ENCODE results near the gene HPSE. TPM values are rescaled to one million over a fixed set of nuclear protein-coding genes. Genes with fewer than 3 reads are reported as not detected.
A peak's percentile ranks its signal among the peaks of the same experiment; 100 is the strongest.

HPSE gene
- total RNA-seq, result 15.4 TPM

GRCh38 chr4:83334425-83335241 lies at the start of gene HPSE:
Gene HPSE (minus strand): TSS chr4:83334848. CDS start chr4:83334782, 66 bp downstream.
- ATAC-seq, result peak; percentile 99

- ATAC-seq, result no peak
These were observed 48.2 kb upstream of the HPSE start for GRCh38 chr4:83382850-83383249.

- peak; percentile 70 for ATAC-seq
These were observed 46.5 kb upstream of the HPSE start for GRCh38 chr4:83381173-83381572.

- peak; percentile 25 for ATAC-seq
These were observed 43.8 kb upstream of the HPSE start for GRCh38 chr4:83378419-83378818.

- ATAC-seq, result no peak
These were observed 38.3 kb upstream of the HPSE start for GRCh38 chr4:83372931-83373330.

- no peak for ATAC-seq
These were observed 37.3 kb upstream of the HPSE start for GRCh38 chr4:83371936-83372335.

GRCh38 chr4:83371235-83371634 lies 36.6 kb upstream of the HPSE start:
- ATAC-seq, result no peak

GRCh38 chr4:83370640-83370906 lies 35.9 kb upstream of the HPSE start:
- ATAC-seq, result peak; percentile 15

GRCh38 chr4:83369831-83370639 lies 35.4 kb upstream of the HPSE start:
- ATAC-seq, result peak; percentile 11

- ATAC-seq, result no peak
These were observed 29.7 kb upstream of the HPSE start for GRCh38 chr4:83364312-83364711.

GRCh38 chr4:83362492-83363329 lies 28.1 kb upstream of the HPSE start:
- peak; percentile 42 for ATAC-seq

GRCh38 chr4:83361416-83362103 lies 26.9 kb upstream of the HPSE start:
- ATAC-seq, result no peak

GRCh38 chr4:83360018-83360417 lies 25.4 kb upstream of the HPSE start:
- ATAC-seq, result no peak

GRCh38 chr4:83358410-83358809 lies 23.8 kb upstream of the HPSE start:
- peak; percentile 41 for ATAC-seq

- peak; percentile 71 for ATAC-seq
These were observed 22.4 kb upstream of the HPSE start for GRCh38 chr4:83356899-83357661.

- ATAC-seq, result no peak
These were observed 18.9 kb upstream of the HPSE start for GRCh38 chr4:83353516-83353915.

GRCh38 chr4:83348074-83348473 lies 13.4 kb upstream of the HPSE start:
- ATAC-seq, result peak; percentile 13

GRCh38 chr4:83342476-83342875 lies 7.8 kb upstream of the HPSE start:
- ATAC-seq, result no peak

- no peak for ATAC-seq
These were observed 6.2 kb upstream of the HPSE start for GRCh38 chr4:83340692-83341343.

- ATAC-seq, result no peak
These were observed 4.9 kb upstream of the HPSE start for GRCh38 chr4:83339573-83339972.

- no peak for ATAC-seq
These were observed 1.1 kb upstream of the HPSE start for GRCh38 chr4:83335701-83336100.
